Stimulated activated CD8-positive, alpha-beta memory T cell treated with anti-CD3 and anti-CD28 coated beads, Interleukin-15, amount 100 ng/mL, for 4 hours (primary cell): Measurements from ENCODE around the gene USO1.
"Not testable (repeated sequence)": the region's sequence is repeated elsewhere in the genome, so short reads cannot be mapped to it uniquely, and the experiment has no call there.

ENCODE experiments used
- DNase-seq, 2 donors: peaks; one replicate each; pipeline ENCODE4 v3.0.0-alpha.2; 2020; ENCODE audit warnings: low read depth in 2 of 2

Gene USO1

DNA sequence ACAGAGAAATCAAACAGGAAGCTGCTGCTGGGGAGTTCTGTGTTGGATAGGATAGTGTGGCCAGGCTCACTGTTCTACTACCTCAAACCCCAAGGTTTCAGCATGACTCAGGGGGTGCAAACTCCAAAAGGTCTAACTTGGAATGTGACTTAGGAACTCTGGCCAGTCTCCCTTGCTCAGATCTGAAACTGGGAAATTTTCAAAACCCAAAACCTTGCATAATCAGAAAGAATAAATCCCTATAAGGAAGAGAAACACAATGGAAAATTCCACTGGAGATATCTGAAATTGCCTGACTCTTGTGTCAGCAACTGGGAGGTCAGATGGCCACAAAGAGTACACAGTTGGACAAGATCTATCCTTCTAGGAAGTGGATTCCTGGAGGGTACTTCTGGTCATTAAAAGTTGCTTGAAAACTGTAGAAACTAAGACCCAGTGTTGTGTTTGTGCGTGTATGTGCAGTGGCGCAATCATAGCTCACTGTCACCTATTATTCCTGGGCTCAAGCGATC lies 119.8 kb downstream of the USO1 start:
- DNase-seq = no peak

DNA sequence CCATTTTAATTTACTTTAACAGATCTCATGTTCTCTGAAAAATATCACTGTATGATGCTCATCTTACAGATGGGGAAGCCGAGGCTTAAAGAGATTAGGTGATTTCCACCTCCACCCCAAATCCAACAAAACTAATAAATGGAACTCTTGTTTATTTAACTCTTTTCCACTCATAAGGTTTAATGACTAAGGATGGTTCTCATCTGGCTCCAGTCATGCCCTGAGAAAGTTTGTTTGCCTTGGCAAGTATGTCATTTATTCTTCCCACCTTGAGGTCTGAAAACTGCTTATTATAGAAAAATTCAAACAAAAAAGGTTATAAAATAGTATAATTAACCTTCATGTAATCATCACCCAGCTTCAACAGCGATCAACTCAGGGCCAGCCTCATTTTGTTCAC lies 121.6 kb downstream of the USO1 start:
- no peak for DNase-seq

DNA sequence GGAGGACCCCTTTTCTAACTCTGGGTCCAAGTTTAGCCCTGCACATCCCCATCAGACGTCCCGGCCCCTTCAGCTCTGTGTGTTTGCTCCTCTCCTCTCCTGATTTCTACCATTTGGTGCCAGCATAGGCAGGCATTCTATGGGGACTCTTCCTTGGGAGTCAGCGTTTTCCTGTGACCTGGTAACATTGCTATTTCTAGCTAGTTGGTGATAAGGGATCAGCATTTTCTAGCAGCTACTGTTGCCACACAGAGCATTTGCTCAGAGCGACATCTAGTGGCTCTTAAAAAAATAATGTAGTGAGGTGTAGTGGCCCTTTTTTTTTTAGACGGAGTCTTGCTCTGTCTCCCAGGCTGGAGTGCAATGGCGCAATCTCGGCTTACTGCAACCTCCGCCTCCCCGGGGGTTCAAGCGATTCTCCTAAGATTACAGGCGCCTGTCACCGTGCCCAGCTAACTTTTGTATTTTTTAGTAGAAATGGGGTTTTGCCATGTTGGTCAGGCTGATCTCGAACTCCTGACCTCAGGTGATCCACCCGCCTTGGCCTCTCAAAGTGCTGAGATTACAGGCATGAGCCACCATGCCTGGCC lies 123.9 kb downstream of the USO1 start:
- not testable (repeated sequence) for DNase-seq

DNA sequence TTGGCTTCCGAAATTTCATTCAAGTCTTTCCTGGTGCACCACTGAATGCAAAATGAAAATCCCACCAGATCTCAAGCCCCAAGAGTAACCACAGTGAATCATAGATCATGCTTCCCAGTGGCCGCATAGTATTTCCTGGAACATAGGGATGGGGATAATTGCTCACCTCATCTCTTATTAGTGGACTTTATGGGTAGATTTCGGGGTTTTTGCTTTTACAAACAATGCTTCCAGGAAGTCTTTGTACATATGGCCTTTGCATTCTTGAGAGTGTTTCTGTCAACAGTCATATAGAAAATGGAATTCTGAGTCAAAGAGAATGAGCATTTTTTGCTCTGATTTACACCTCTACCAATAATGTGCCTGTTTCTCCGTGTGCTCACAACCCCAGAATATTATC lies 124.5 kb downstream of the USO1 start:
- no peak for DNase-seq

DNA sequence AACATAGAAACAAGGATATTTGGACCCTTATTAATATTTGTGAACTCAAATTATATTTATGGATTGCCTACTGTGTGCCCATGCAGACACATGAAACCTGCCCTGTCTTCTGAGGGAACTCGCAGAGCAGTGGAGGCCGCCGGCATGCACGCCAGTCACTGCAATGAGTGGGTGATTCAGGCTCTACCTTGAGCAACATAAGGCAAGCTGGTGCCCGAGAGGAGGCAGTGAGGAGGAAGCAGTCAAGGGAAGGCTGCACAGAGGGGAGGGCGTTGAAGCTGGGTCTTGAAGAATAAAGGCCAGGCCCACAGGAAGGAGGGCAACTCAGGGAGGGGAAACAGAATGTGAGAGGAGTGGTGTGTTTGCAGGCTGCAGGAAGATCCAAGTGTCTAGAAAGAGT lies 125.1 kb downstream of the USO1 start:
- DNase-seq = no peak

DNA sequence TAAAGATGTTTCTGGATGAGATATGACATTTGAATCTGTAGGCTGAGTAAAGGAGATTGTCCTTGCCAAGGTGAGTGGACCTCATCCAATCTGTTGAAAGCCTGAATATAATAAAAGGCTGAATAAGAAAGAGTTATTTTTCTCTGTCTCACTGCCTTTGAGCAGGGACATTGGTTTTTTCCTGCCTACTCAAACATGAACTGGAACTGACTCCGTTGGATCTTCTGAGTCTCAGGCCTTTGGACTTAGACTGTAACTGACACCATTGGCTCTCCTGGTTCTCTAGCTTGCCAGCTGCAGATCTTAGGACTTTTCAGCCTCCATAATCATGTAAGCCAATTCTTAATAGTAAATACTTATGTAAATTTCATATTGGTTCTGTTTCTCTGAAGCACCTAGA lies 134.3 kb downstream of the USO1 start:
- no peak for DNase-seq

DNA sequence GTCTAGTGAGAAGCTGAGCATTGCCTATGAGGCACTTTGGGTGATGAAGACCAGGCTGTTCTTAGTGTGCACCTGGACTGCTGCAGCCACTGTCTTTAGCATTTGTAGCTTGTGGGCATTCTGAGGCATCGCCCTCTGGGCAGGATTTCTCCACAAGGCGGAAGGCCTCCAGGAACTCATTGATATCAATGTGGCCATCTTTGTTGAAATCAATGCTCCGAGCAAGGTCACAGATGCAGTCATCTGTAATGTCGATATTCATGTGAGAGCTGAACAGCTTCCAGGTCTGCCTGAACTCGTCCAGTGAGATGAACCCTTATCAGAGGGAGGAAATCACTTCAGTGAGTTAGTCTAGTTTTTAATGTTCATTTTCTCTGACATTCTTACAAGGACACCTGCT lies 136.2 kb downstream of the USO1 start:
- DNase-seq = no peak
